Body of pancreas (tissue), 4 donors: Measurements from ENCODE around the gene IL1RAPL1. TPM values are rescaled to one million over a fixed set of nuclear protein-coding genes. Genes with fewer than 3 reads are reported as not detected.
A peak's percentile ranks its signal among the peaks of the same experiment; 100 is the strongest.
"Not testable (repeated sequence)": the region's sequence is repeated elsewhere in the genome, so short reads cannot be mapped to it uniquely, and the experiment has no call there.

Source experiments
- ATAC-seq: fragments of 150-250 bp; one replicate; pipeline ENCODE4 v1.9.1; 2016
- DNase-seq, 4 donors: peaks; one replicate each; pipeline ENCODE4 v3.0.0-alpha.2; 2019
- H3K27ac ChIP-seq, 4 donors: fragments of 200-600 bp; sonication (generic); 1 replicate in 3 of 4; 2 replicates in 1 of 4; pipeline versions ENCODE4 v1.5.1 to v1.6.1; 2016 to 2019; ENCODE audit warnings: mild to moderate bottlenecking in 1 of 4, mixed read lengths in 1 of 4, moderate library complexity in 1 of 4
- H3K27me3 ChIP-seq, 2 donors: fragments of 200-600 bp; sonication (generic); one replicate each; pipeline ENCODE4 v1.6.0; 2016; ENCODE audit warnings: mild to moderate bottlenecking in 1 of 2
- H3K36me3 ChIP-seq, 2 donors: fragments of 200-600 bp; sonication (generic); replicated peaks in 1 of 2; 2 replicates each; pipeline ENCODE4 v1.5.1; 2016; ENCODE audit warnings: low read depth in 2 of 2; ENCODE audit not compliant: insufficient read depth in 1 of 2
- H3K4me1 ChIP-seq: fragments of 200-600 bp; sonication (generic); one replicate; pipeline ENCODE4 v1.6.0; 2016
- H3K4me3 ChIP-seq, 2 donors: fragments of 200-600 bp; sonication (generic); 1 replicate in 1 of 2; 2 replicates in 1 of 2; pipeline ENCODE4 v1.5.1; 2016 to 2019
- H3K9me3 ChIP-seq, 3 donors: fragments of 200-600 bp; sonication (generic); 1 replicate in 2 of 3; 2 replicates in 1 of 3; pipeline ENCODE4 v1.5.1; 2016
- CTCF ChIP-seq, 7 experiments: fragments of 450-650 bp in 4 of 7; fragments of 200-600 bp in 3 of 7; sonication (generic) in 3 of 7; IDR thresholded peaks; one replicate each; pipeline ENCODE4 v1.5.1; 2016 to 2019; ENCODE audit warnings: antibody characterized with exemption in 7 of 7
- POLR2A ChIP-seq, 3 donors: fragments of 450-650 bp; IDR thresholded peaks; one replicate each; pipeline ENCODE4 v1.6.1; 2016; ENCODE audit warnings: antibody characterized with exemption in 3 of 3, mild to moderate bottlenecking in 2 of 3
- WGBS, 2 donors: methylation state at CpG; one replicate each; pipeline ENCODE4 v1.1.5; 2017; 5-methylcytosine and 5-hydroxymethylcytosine counted together
- intact Hi-C: fragments of 100-400 bp; cut with DNase I; formaldehyde crosslinking; loops from one replicate; pipeline ENCODE4 v1.15.1; 2023
- total RNA-seq, 2 donors: library from RNA; depleted of rRNA; stranded (reverse); fragments of >200 nt; gene quantifications; one replicate each; pipeline ENCODE4 v1.1.0, GENCODE V29; 2016

IL1RAPL1 gene
- total RNA-seq, 2 donors from 2014 or later = 0.26 TPM; not detected in 1

DNA sequence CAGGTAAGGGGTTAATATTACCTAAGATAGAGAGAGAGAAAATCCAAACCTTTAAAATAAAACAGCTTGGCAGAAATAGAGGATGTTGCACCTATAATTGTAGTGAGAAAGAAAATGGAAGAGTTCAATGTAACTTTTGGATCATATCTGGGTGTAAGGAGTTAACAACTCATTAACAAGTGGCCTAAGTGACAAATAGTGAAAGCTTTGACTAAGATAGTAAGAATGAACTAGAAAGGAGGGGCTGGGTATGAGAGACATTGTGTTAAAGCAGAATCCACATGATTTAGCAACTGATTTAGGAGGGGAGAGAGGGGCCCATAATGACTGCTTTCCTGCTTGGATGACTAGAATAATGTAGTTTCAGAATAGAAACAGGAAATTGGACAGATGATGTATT is 761.0 kb downstream of the IL1RAPL1 start:
- intact Hi-C loops = no loop called here
- ATAC-seq = no peak
- H3K4me3 ChIP-seq = no peak overlapping the region
- DNase-seq = no peak
- TF ChIP-seq POLR2A (IDR thresholded peaks at IDR 0.05) (no peak), CTCF (IDR thresholded peaks at IDR 0.05) (no peak)
- no peaks in the 10 kb centered on the region for H3K27me3 ChIP-seq
- H3K27ac ChIP-seq = no peak overlapping the region
- no peaks in the 10 kb centered on the region for H3K9me3 ChIP-seq
- no peaks in the 10 kb centered on the region for H3K4me1 ChIP-seq
- no peaks in the 10 kb centered on the region for H3K36me3 ChIP-seq

DNA sequence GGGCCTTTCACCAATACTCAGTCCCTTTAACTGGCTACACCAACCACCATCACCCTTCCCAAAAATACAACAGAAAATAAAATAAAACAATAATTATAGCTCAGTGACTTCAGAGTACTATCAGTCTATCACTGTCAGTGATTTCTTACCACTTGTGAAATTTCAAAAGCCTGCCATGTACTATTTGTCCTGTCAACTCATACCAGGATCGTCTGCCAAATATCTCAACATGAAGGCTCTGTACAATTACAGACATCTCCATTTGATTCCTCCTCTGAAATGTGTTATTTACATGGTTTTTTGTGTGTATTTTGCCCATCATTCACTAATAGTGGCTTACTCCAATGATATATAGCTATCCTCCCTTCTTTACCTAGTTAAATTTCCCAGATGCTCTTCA is 772.0 kb downstream of the IL1RAPL1 start:
- DNase-seq = no peak
- Histone ChIP-seq H3K9me3 (no peaks in the 10 kb centered on the region), H3K4me1 (no peaks in the 10 kb centered on the region), H3K27me3 (no peaks in the 10 kb centered on the region), H3K4me3 (no peak overlapping the region), H3K36me3 (no peaks in the 10 kb centered on the region), H3K27ac (no peak overlapping the region)
- intact Hi-C loops = no loop called here
- TF ChIP-seq CTCF (IDR thresholded peaks at IDR 0.05) = no peak
- TF ChIP-seq POLR2A (IDR thresholded peaks at IDR 0.05) = no peak
- no peak for ATAC-seq
- WGBS, 2 donors = 80 to 86% methylated on average over 1 of the region's 1 CpG

DNA sequence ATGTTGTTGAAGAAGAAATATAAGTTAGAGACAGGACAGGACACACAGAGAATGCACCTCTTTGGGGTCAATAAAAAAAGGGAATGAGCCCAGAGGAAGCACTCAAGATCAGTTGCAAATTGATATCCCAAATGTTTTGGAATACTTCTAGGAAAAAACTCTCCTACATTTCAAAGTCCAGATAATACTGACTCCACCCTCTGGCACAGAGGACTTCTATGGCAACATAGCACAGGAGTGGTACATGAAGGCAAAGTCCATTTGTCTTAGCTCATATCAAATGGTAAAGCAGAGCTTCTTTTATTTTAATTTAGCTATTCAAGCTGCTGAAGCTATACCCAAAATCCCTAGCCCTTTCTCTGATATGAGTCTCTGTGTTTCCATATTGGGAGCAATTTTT is 787.5 kb downstream of the IL1RAPL1 start:
- not testable (repeated sequence) for H3K9me3 ChIP-seq

DNA sequence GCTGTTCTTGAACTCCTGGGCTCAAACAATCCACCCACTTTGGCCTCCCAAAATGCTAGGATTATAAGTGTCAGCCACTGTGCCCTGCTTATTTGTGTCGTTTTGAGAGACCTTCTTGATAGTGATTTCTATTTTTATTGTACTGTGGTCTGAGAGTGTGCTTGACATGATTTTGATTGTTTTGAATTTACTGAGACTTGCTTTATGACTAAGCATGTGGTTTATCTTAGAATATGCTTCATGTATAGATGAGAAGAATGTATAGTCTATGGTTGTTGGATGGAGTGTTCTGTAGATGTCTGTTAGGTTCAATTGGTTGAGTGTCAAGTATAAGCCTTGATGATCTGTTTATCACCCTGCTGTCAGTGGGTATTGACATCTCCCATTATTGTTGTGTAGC is 789.3 kb downstream of the IL1RAPL1 start:
- no peak for ATAC-seq
- 39 to 67% methylated on average over 1 of the region's 1 CpG for WGBS, 2 donors
- H3K27ac ChIP-seq = no peak overlapping the region

More for the DNA sequence above, 787.5 kb downstream of the IL1RAPL1 start:
- H3K4me1 ChIP-seq, intact Hi-C loops, DNase-seq, H3K36me3 ChIP-seq, H3K27ac ChIP-seq, H3K4me3 ChIP-seq, H3K27me3 ChIP-seq: not testable (repeated sequence)
- ATAC-seq = peak; percentile 55

DNA sequence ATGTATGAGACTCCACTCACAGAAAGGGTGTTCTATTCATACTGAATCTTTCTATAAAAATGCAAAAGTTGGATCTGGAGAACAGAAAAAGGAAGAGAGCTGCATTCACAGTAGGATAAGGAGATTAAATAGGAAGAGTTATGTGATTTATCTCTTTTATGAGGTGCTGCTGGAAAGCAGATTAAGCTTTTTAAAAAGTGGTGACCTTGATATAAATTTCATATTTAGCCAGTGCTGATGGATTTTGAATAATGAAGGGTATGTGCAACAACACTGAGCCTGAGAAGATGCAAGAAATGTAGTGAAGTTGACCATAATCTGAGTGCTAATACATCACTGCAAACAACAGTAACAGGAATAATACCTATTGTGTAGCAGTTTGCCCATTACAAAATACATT is 795.6 kb downstream of the IL1RAPL1 start:
- no peak for ATAC-seq
- Histone ChIP-seq H3K9me3 (no peaks in the 10 kb centered on the region), H3K4me1 (no peaks in the 10 kb centered on the region), H3K36me3 (no peaks in the 10 kb centered on the region), H3K27ac (no peak overlapping the region), H3K27me3 (no peaks in the 10 kb centered on the region), H3K4me3 (no peak overlapping the region)
- DNase-seq = no peak
- no peak for TF ChIP-seq CTCF (IDR thresholded peaks at IDR 0.05)
- no peak for TF ChIP-seq POLR2A (IDR thresholded peaks at IDR 0.05)
- intact Hi-C loops = no loop called here

More for the DNA sequence above, 789.3 kb downstream of the IL1RAPL1 start:
- Histone ChIP-seq H3K9me3 (no peaks in the 10 kb centered on the region), H3K27me3 (no peaks in the 10 kb centered on the region), H3K4me1 (no peaks in the 10 kb centered on the region), H3K36me3 (no peaks in the 10 kb centered on the region), H3K4me3 (no peak overlapping the region)
- intact Hi-C loops = no loop called here
- TF ChIP-seq POLR2A (IDR thresholded peaks at IDR 0.05) (no peak), CTCF (IDR thresholded peaks at IDR 0.05) (no peak)
- no peak for DNase-seq
